Measurements from ENCODE around the gene RPP21. TPM values are rescaled to one million over a fixed set of nuclear protein-coding genes. Genes with fewer than 3 reads are reported as not detected.

Gene RPP21
- total RNA-seq, 4 donors from 2014 or later: 78.1 to 149 (median 113) TPM

DNA sequence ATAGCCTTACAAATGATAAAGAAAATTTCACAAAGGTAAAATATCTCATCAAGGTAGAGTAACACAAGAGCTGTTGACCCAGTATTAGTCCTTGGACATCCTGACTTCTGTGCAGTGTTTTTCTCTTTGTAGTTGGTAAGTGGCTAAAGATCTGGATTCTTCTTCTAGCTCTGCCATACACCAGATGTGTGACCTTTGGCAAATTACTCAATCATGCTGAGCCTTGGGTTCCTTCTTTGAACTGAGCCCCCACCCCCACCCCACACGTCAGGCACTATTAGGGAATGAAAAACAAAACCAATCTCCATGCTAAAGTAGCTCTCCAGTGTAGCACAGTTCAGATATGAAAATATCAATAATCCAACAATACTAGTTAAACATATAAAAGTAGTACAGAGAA lies 33.3 kb upstream of the RPP21 start:
- peaks cover 0 to 48% (median 17%) of the 10 kb centered on the region in 4 donors for H3K36me3 ChIP-seq
- no peak overlapping the region for H3K27ac ChIP-seq (replicated peaks in 1 of 4)
- H3K4me1 ChIP-seq: no peaks in the 10 kb centered on the region
- no peak overlapping the region for H3K4me3 ChIP-seq
- no peak for DNase-seq (ENCODE audit: extremely low spot score)
- no peaks in the 10 kb centered on the region for H3K27me3 ChIP-seq
- TF ChIP-seq POLR2AphosphoS5 (IDR thresholded peaks at IDR 0.05) (no peak), POLR2A (IDR thresholded peaks at IDR 0.05; ENCODE audit: low read depth) (no peak), EP300 (IDR thresholded peaks at IDR 0.05) (no peak), CTCF (IDR thresholded peaks at IDR 0.05) (no peak)
- WGBS: 82% methylated on average over 1 of the region's 1 CpG
- intact Hi-C loops (cut with DNase I): no loop called here
- H3K9me3 ChIP-seq: no peaks in the 10 kb centered on the region

- TF ChIP-seq POLR2A (IDR thresholded peaks at IDR 0.05; ENCODE audit: low read depth): no peak
- no peak for TF ChIP-seq CTCF (IDR thresholded peaks at IDR 0.05)
- TF ChIP-seq POLR2AphosphoS5 (IDR thresholded peaks at IDR 0.05): no peak
- no peak for TF ChIP-seq EP300 (IDR thresholded peaks at IDR 0.05)
- WGBS: 100% methylated on average over 2 of the region's 2 CpGs
- intact Hi-C loops (cut with DNase I): no loop called here
- H3K36me3 ChIP-seq: peaks cover 0 to 45% (median 17%) of the 10 kb centered on the region in 4 donors
- no peak overlapping the region for H3K4me3 ChIP-seq
- no peak overlapping the region for H3K27ac ChIP-seq (replicated peaks in 1 of 4)
- H3K27me3 ChIP-seq: no peaks in the 10 kb centered on the region
- H3K9me3 ChIP-seq: no peaks in the 10 kb centered on the region
- H3K4me1 ChIP-seq: no peaks in the 10 kb centered on the region
- no peak for DNase-seq (ENCODE audit: extremely low spot score)
These were observed 32.7 kb upstream of the RPP21 start for GRCh38 chr6:30312266-30312665.

GRCh38 chr6:30312676-30313321 lies 32.2 kb upstream of the RPP21 start:
- no peak for DNase-seq (ENCODE audit: extremely low spot score)
- Histone ChIP-seq H3K27ac (replicated peaks in 1 of 4) (no peak overlapping the region), H3K36me3 (peaks cover 0 to 44% (median 17%) of the 10 kb centered on the region in 4 donors), H3K4me3 (no peak overlapping the region), H3K9me3 (no peaks in the 10 kb centered on the region), H3K4me1 (no peaks in the 10 kb centered on the region), H3K27me3 (no peaks in the 10 kb centered on the region)
- intact Hi-C loops (cut with DNase I): no loop called here
- 95% methylated on average over 1 of the region's 1 CpG for WGBS
- TF ChIP-seq POLR2AphosphoS5 (IDR thresholded peaks at IDR 0.05): no peak
- TF ChIP-seq CTCF (IDR thresholded peaks at IDR 0.05): no peak
- no peak for TF ChIP-seq POLR2A (IDR thresholded peaks at IDR 0.05; ENCODE audit: low read depth)
- no peak for TF ChIP-seq EP300 (IDR thresholded peaks at IDR 0.05)

- no peaks in the 10 kb centered on the region for H3K9me3 ChIP-seq
- no peak overlapping the region for H3K27ac ChIP-seq (replicated peaks in 1 of 4)
- TF ChIP-seq CTCF (IDR thresholded peaks at IDR 0.05): no peak
- TF ChIP-seq POLR2A (IDR thresholded peaks at IDR 0.05; ENCODE audit: low read depth): no peak
- no peak for TF ChIP-seq EP300 (IDR thresholded peaks at IDR 0.05)
- TF ChIP-seq POLR2AphosphoS5 (IDR thresholded peaks at IDR 0.05): no peak
- peaks cover 0 to 6% (median 0%) of the 10 kb centered on the region in 4 donors for H3K4me1 ChIP-seq
- no peak overlapping the region for H3K4me3 ChIP-seq
- intact Hi-C loops (cut with DNase I): no loop called here
- no peak for DNase-seq (ENCODE audit: extremely low spot score)
- no peaks in the 10 kb centered on the region for H3K27me3 ChIP-seq
- WGBS: 99% methylated on average over 3 of the region's 3 CpGs
- H3K36me3 ChIP-seq: peaks cover 0 to 44% (median 17%) of the 10 kb centered on the region in 4 donors
These were observed 29.8 kb upstream of the RPP21 start for GRCh38 chr6:30315156-30315555.

Measured in esophagus muscularis mucosa (tissue), 4 donors.